HG02571 (cell line): ENCODE results near the gene DTD2.
"Not testable (repeated sequence)": the region's sequence is repeated elsewhere in the genome, so short reads cannot be mapped to it uniquely, and the experiment has no call there.

Source experiments
- ATAC-seq: cut with Tn5 transposase; IDR thresholded peaks from one replicate; pipeline ENCODE4 v1.9.1; 2021; ENCODE audit warnings: mild to moderate bottlenecking, moderate library complexity; ENCODE audit not compliant: unreplicated experiment

DTD2 gene

DNA sequence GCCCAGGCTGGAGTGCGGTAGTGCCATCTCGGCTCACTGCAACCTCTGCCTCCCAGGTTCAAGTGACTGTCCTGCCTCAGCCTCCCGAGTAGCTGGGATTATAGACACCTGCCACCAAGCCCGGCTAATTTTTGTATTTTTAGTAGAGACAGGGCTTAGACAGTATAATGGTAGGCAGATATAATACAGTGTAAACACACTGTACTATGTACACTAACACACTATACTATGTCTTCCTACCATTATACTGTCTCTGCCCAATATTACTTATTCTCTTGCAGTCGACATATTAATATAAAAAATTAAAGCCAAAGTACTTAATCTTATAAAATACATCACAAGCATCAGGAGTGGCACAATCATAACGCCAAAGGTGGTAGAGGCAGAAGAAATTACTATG, 15.0 kb downstream of the DTD2 start:
- ATAC-seq, result no peak

DNA sequence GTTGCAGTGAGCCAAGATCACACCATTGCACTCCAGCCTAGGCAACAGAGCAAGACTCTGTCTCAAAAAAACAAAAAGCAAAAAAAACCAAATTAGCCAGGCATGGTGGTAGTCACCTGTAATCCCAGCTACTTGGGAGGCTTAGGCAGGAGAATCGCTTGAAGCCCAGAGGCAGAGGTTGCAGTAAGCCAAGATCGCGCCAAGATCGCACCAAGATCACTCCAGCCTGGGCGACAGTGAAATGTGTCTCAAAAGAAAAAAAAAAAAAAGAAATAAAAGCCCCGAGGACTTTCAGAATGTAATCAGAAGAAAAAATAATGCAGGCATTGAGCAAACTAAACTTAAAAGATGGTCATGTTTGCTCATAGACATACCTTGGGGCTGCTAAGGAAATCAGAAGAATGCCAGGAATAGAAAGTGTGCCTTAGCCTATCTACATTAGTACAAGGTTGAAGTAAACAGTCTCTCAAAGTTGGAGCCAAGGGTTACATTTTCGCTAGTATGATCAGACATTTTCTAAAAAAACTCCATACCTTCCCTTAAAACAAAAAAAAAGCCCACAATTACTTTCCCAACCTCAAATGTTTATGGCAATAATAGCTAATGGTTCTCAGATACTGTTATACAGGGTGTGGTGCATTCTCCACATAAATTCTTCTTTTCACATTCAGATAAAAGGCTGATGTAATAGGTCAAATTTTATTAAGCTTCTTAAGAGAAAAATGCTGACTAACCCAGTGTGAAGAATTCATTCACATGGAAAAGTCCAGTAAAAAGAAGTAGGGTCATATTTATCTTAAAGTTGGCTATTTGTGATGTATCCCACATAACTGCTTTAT, 15.8 kb downstream of the DTD2 start:
- no peak for ATAC-seq

DNA sequence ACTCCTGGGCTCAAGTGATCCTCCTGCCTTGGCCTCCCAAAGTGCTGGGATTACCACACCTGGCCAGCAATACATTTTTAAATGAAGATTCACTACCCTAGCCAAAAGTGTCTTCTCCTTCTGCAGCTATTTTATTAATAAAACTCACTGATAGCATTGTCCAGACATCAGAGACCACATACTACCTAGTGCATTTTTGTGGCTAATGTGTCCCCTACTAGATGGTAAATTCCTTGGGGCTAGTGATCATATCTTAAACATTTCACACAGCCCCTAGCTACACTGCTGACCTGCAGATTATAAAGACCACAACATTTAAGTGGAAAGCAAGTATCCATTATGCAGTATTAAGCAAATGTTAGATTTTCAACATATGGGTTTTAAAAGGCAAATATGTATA, 17.0 kb downstream of the DTD2 start:
- ATAC-seq, result no peak

DNA sequence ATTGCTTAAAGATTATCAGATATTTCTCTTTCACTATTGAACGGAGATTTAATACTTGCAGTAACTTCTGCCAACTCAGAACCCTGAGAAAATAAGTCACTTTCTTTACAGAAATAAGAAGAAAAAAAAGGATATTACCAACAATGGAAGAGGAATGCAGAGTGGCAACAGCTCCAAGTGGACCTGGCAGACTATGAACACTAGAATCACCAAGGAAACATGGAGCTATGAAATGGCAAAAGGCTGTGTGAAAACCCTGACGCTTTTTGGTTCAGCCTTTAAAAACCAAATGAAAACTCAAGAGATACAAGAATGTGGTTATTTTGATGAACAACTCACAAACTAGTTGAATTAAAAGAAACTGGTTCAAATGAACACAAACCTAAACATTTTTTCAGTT, 17.7 kb downstream of the DTD2 start:
- no peak for ATAC-seq

DNA sequence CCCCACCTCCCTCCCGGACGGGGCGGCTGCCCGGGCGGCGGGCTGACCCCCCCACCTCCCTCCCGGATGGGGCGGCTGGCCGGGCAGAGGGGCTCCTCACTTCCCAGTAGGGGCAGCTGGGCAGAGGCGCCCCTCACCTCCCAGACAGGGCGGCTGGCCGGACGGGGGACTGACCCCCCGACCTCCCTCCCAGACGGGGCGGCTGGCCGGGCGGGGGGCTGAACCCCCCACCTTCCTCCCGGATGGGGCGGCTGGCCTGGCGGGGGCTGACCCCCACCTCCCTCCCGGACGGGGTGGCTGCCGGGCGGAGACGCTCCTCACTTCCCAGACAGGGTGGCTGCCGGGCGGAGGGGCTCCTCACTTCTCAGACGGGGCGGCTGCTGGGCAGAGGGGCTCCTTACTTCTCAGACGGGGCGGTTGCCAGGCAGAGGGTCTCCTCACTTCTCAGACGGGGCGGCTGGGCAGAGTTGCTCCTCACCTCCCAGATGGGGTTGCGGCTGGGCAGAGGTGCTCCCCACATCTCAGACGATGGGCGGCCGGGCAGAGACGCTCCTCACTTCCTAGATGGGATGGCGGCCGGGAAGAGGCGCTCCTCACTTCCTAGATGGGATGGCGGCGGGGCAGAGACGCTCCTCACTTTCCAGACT, 20.1 kb downstream of the DTD2 start:
- ATAC-seq, result not testable (repeated sequence)

DNA sequence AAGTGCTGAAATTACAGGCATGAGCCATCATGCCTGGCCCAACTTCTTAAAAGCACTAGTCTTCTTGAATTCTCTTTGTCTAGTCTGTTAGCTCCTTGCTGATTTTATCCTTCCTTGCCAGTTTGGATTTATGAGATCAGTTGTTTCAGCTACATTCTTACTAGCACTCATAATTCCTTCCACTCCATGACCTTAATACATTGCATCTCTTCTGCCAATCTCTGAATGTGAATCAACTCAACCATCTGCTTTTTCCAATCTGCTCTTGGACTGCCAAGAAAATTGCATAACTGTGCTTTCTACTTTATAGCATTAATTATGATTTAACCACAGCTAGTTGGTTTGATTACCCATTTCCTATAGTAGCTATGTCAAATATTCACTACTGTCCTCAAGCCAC, 22.0 kb downstream of the DTD2 start:
- ATAC-seq, result no peak

DNA sequence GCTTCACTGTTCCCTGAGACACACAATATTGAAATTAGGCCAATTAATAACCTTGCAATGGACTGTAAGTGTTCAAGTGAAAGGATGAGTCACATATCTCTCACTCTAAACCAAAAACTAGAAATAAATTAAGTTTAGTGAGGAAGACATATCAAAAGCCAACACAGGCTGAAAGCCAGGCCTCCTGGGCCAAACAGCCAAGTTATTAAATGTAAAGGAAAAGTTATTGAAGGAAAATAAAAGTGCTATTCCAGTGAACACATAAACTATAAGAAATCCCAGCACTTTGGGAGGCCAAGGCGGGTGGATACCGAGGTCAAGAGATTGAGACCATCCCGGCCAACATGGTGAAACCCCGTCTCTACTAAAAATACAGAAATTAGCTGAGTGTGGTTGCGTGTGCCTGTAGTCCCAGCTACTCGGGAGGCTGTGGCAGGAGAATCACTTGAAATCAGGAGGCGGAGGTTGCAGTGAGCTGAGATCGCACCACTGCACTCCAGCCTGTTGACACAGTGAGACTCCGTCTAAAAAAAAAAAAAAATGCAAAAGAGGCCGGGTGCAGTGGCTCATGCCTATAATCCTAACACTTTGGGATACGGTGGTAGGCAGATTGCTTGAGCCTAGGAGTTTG, 26.6 kb downstream of the DTD2 start:
- ATAC-seq, result no peak

DNA sequence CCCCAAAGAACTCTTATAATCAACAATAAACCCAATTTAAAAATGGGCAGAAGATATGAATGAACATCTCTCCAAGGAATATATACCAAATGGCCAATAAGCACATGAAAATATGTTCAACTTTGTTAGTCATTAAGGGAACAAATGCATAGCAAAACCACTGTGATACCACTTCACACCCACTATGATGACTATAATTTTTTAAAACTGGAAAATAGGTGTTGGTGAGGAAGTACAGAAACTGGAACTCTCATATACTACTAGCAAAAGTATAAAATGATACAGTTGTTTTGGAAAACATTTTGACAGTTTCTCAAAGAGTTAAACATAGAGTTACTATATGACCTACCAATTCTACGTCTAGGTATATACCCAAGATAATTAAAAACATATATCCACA, 27.5 kb downstream of the DTD2 start:
- ATAC-seq, result no peak

DNA sequence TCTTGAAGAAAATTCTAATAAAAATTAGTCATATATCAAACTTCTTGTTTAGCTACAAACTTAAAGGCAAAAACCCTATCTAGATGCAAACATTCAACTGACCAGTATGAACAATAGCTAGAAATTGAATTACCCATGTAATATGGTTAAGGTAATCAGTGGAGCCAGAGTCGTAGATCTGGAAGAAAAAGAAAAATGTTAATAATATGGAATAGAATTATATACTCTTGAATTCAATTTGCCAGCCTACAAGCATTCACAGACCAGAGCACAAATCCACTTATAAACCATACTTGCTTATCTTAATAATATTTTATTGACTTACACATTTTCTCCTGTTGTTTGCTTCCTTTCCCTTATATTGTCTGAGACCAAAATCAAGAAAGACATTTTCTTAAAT, 29.3 kb downstream of the DTD2 start:
- no peak for ATAC-seq

DNA sequence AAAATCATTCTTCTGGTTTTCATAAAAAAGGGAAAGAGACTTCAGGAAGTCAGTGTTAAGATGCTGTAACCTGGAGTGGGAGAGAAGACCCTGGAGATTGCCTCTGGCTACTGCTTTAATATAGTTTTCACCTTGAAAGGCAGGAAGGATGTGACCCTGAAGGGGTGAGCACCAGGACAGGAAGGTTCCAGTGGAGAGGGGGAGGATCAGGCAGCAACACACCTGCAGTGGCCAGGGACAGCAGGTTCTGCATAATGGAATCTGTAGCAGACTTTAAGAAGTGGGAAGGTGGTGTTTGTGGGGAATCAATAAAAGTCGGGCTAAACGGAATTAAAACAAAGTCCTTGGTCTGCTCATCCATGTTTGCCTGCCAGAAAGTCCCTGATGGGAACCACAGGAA, 30.6 kb downstream of the DTD2 start:
- ATAC-seq, result no peak

DNA sequence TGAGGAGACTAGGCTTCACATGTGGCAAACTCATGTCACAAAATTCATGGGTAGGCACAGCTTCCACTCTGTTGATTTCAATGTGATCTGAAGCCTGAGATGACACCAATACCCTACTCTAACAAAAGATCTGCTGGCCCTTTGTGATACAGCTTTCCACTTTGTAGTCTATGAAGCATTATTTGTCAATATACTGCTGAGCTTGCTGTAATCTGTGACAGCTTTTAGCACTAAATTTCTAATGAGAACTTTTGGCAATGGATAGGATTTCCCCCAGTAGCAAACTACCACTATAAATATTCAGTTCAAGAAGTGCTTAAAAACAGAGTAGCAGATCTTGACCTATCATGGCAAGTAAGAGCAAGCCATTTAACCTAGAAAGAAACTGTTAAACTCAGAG, 31.4 kb downstream of the DTD2 start:
- no peak for ATAC-seq

DNA sequence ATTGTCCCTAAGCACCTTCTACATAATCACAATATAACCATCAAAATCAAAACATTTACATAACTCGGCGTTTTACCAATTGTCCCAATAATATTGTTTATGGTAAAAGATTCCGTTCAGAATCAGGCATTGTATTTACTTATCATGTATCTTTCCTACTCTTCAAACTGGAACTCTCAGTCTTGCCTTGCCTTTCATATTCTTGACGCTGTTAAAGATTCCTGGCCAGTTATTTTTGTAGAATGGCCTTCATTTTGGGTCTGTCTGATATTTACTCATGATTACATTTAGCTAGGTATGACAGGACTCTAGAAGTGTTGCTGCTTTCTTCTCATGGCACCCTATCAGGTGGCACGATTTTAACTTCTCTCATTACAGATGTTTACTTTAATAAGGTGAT, 36.1 kb downstream of the DTD2 start:
- no peak for ATAC-seq

DNA sequence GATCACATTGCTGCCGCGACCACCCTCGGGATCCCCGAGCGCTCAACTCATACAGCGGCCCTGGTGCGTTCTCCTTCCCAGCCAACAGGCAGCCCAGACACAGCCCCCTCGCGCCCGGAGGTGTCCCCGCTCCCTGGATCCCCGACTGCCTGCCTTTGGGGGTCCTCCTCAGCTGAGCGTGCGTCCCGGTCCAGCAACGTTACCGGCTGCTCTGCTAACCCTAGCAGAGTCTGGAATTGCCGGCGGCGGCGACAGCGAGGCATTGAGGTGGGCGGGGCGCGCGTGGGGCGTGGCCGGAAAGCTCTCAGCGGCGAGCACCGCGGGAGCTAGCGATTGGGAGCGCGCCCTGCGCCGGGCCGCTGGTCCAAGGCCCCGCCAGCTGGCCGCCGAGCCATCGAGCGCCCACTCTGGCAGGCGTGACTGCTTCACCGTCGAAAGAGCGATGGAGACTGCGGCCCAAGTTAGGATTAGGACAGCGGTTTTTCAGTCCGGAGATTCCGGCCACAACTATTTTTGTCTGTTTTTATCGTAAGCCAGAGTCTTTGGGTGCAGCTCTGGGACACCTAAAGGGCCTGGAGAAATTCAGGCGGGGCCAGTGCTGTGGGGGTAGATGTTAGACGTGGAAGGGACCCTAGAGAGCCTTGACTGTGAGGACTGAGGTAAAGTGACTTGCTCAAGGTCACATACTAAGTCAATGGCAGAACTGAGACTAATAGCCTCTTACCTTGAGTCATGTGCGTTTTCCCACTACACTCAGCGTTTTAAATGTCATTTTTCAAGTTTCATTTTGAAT, 36.8 kb downstream of the DTD2 start, which contains the start of gene HEATR5A:
TSS of gene HEATR5A (minus strand) at position 232 of the 793 bp plus-strand sequence. CDS start 17,575 bp downstream, outside the sequence.
- peak; percentile 95 for ATAC-seq

DNA sequence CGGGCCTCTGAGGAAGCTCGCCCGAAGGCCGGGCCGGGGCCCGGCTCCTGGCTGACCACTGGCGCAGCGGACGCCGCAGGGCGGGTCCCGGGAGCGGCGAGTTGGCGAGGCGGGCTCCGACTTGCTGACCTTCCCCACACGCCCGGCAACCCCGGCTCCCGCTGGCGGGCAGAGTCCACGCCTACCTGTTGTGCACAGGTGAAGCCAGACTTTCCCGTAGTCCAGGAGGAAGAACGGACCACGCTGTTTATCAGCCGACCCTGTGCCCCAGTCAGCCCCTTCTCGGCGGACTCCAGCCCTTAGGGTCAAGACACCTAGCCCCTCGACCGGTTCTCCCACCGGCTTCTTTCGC, 37.4 kb downstream of the DTD2 start:
- peak; percentile 22 for ATAC-seq

DNA sequence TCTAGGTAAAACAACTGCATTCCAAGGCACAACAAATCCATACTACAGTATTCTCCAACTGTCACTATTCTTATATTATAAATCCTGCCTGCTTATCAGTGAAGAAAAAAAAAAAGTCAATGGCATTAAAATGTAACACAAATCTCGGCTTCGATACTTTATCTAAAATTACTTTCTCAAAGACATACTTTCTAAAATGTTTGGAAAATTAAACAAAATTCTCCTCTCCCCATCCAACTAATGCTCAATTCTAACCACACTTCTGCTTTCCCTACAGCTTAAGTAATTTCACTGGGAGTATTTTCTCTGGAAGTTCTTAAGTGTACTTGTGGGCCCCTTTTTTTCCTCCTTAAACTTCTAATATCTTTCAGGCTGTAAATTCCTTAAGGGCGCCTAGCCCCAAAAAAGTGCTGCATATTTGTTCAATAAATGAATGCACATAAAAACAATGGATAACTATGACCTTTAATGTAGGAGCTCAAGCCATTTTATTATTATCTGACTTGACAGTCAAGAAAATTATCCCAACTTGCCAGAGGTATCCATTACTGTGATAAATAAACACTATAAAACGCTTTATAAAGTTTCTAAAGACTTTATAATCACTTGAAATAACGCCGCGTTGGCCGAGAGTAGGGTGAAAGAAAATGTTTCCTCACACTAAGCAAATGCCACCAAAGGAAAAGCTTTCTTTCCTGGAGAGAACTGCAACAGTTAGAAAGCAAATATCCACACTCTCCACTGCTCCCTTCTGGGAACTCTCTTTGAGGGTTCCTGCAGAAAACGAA, 37.9 kb downstream of the DTD2 start:
- no peak for ATAC-seq

DNA sequence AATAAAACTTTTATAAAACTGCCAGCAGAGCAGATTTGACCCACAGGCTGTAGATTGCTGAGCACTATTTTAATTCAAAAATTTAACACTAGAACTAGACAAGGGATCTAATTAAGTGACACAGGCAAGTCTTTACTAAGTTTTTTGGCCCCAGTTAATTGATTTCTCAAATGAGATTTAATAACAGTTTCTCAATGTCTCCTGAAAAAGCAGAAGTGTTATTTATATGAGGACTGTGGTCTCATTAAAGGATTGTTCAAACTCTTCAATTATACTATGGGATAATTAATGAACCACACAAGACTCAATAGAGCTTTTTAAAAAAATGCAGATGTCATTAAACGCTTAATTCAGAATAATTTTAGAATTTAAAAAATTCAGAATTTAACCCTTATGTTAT, 38.9 kb downstream of the DTD2 start:
- no peak for ATAC-seq

DNA sequence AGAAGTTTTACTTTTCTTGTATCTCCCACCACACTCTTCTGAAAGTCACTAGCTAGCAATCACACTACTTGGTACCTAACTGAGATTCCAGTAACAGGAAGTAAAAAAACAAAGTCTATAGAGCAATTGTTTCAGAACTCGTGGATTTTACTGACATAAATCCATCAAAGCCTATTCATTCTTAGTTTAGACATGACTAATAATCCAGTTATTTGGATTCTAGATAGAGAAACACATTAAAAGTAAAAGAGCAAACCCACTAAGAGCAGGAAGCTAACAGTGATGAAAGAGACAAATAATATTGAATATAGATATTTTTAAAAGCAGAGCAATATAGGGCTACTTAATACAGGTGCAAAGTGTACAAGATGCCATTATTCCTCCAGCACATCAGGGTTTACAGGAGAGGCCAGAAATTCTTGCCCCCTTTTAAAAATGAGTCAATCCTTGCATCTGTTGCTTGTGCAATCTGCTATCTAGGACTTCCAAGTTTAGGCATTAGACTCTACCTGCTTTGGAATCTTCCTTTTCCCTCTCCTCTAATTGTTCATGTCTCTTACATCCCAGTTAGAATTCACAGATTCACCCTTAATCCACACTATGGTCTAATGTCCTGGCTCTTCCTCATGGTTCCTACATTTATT, 43.0 kb downstream of the DTD2 start:
- no peak for ATAC-seq

DNA sequence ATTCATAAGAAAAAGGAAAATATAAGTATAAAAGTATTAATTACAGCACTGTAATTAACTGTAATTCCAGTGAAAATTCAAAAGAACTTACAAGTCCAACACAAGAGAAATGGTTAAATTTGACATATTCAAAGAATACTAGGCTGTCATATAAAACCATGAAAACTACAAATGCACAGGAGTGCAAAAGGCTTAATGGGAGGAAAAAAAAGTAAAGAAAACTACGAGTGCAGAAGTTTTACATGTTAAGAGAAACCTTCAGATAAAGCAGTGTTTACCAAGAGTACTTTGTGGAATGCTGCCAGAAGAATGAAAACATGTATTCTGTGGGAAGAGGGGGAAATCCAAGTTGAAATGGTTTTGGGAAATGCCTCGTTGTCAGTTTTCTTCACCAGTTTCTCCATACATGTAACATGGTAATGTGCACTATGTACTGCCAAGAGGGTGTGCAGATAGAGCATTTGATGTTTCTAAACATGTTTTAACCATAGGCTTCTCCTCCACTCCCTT, 46.0 kb downstream of the DTD2 start:
- no peak for ATAC-seq

DNA sequence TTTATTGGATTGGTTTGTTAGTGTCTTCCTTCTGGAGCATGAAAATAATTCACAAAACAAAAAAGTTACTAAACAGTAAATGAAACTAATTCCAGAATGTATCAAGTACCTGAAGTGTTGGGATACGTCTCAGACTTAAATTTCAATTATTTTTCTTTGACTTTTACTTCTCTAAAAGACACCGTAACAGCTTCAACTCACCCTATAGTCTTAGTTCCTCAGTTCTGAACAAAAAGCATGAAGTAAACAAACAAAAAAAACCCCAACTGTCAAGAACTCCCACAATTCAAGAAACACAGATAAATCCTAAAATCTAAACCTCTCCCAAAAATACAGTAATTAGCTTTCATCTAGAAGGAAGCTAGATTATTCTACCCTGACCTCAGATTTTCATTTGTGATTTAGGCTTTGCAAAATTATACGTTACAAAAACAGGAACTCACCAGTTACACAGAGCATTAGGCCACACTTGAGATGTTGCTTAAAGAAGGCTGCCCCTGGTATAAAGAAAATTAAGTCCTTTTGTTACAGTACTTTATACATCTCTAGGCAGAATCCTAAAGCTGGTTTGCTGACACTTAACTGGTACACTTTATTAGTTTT, 47.2 kb downstream of the DTD2 start:
- ATAC-seq, result no peak
